IMR-90 (cell line): Measurements from ENCODE around the gene ARHGEF6. TPM values are rescaled to one million over a fixed set of nuclear protein-coding genes. Genes with fewer than 3 reads are reported as not detected.

Experiments used
- ATAC-seq: fragments of 200-7000 bp; cut with Tn5 transposase; 2 replicates; pipeline ENCODE4 v1.9.1; 2020; ENCODE audit warnings: low read depth, mild to moderate bottlenecking, moderate library complexity
- BruUV-seq: library from RNA; stranded (reverse); fragments of 400-500 nt; replicated peaks from 2 replicates; lab custom pipeline; 2021; lab: Mats Ljungman, UMichigan
- CTCF ChIA-PET: fragments of 300-600 bp; formaldehyde crosslinking; extraction: SDS; loops from one replicate; lab custom pipeline; 2021; ENCODE audit warnings: antibody characterized with exemption; lab: Yijun Ruan, JAX
- POLR2A ChIA-PET: fragments of 300-600 bp; sonication (Branson Sonifier 250); formaldehyde crosslinking; loops from one replicate; lab custom pipeline; 2022; ENCODE audit warnings: antibody characterized with exemption; ENCODE audit not compliant: unreplicated experiment; lab: Charles Lee
- DNase-seq: peaks from one replicate; pipeline ENCODE4 v3.0.0; 2013
- H2AFZ ChIP-seq: replicated peaks from 2 replicates; pipeline ENCODE3; 2013; ENCODE audit warnings: low read length, mild to moderate bottlenecking; ENCODE audit not compliant: poor library complexity
- H2AK5ac ChIP-seq: 2 replicates; pipeline ENCODE4 v1.6.1; 2013; ENCODE audit warnings: low read depth, low read length, inconsistent platforms
- H2AK9ac ChIP-seq: replicated peaks from 2 replicates; pipeline ENCODE3; 2013; ENCODE audit warnings: mild to moderate bottlenecking, low read depth, low read length, moderate library complexity; ENCODE audit not compliant: poor library complexity
- H2BK120ac ChIP-seq: 2 replicates; pipeline ENCODE4 v1.6.1; 2013; ENCODE audit warnings: low read depth, low read length, inconsistent platforms
- H2BK15ac ChIP-seq: 3 replicates; pipeline ENCODE4 v1.6.1; 2013; ENCODE audit warnings: low read depth, low read length, inconsistent platforms
- H2BK20ac ChIP-seq: 2 replicates; pipeline ENCODE4 v1.6.1; 2013; ENCODE audit warnings: low read depth, mild to moderate bottlenecking, inconsistent platforms, low read length, moderate library complexity
- H2BK5ac ChIP-seq: 2 replicates; pipeline ENCODE4 v1.6.1; 2013; ENCODE audit warnings: mild to moderate bottlenecking, low read depth, low read length, inconsistent platforms; ENCODE audit not compliant: poor library complexity, severe bottlenecking
- H3K14ac ChIP-seq: replicated peaks from 2 replicates; pipeline ENCODE4 v1.6.1; 2013; ENCODE audit warnings: low read depth, low read length, inconsistent platforms
- H3K18ac ChIP-seq: 2 replicates; pipeline ENCODE4 v1.6.1; 2013; ENCODE audit warnings: low read depth, low read length, control low read depth
- H3K23ac ChIP-seq: 2 replicates; pipeline ENCODE4 v1.6.1; 2013; ENCODE audit warnings: low read depth, low read length, inconsistent platforms
- H3K27ac ChIP-seq: 2 replicates; pipeline ENCODE4 v1.5.1; 2013; ENCODE audit warnings: mild to moderate bottlenecking, control low read depth, low read length; ENCODE audit not compliant: insufficient read depth
- H3K27me3 ChIP-seq: 2 replicates; pipeline ENCODE4 v1.6.1; 2013; ENCODE audit warnings: low read length; ENCODE audit not compliant: control insufficient read depth, insufficient read depth
- H3K36me3 ChIP-seq: 2 replicates; pipeline ENCODE4 v1.6.1; 2013; ENCODE audit warnings: low read length, mixed read lengths; ENCODE audit not compliant: control insufficient read depth, insufficient read depth
- H3K4ac ChIP-seq: 2 replicates; pipeline ENCODE4 v1.6.1; 2013; ENCODE audit warnings: low read depth, low read length, inconsistent platforms
- H3K4me1 ChIP-seq: 2 replicates; pipeline ENCODE4 v1.6.1; 2013; ENCODE audit warnings: low read length, mixed read lengths; ENCODE audit not compliant: control insufficient read depth, insufficient read depth
- H3K4me2 ChIP-seq: 2 replicates; pipeline ENCODE4 v1.6.1; 2013; ENCODE audit warnings: low read depth, mild to moderate bottlenecking, control low read depth, low read length, moderate library complexity
- H3K4me3 ChIP-seq: 2 replicates; pipeline ENCODE4 v1.5.1; 2013; ENCODE audit warnings: low read depth, mild to moderate bottlenecking, control low read depth, low read length, moderate library complexity; ENCODE audit not compliant: insufficient read depth
- H3K56ac ChIP-seq: 2 replicates; pipeline ENCODE4 v1.6.1; 2013; ENCODE audit warnings: low read length, inconsistent platforms; ENCODE audit not compliant: insufficient read depth; ENCODE audit errors: extremely low read depth
- H3K79me1 ChIP-seq, 2 experiments: 2 replicates each; pipeline ENCODE4 v1.6.1; 2013; ENCODE audit warnings: low read length in 2 of 2, inconsistent platforms in 1 of 2, low read depth in 1 of 2
- H3K9ac ChIP-seq: 2 replicates; pipeline ENCODE4 v1.6.1; 2013; ENCODE audit warnings: low read depth, low read length, control low read depth
- H3K9me1 ChIP-seq: 2 replicates; pipeline ENCODE4 v1.6.1; 2013; ENCODE audit warnings: low read length, inconsistent platforms; ENCODE audit not compliant: insufficient read depth
- H3K9me3 ChIP-seq: 2 replicates; pipeline ENCODE4 v1.6.1; 2013; ENCODE audit warnings: low read length; ENCODE audit not compliant: control insufficient read depth, insufficient read depth
- H4K20me1 ChIP-seq: 2 replicates; pipeline ENCODE4 v1.6.1; 2013; ENCODE audit warnings: low read length, inconsistent platforms; ENCODE audit not compliant: insufficient read depth
- H4K5ac ChIP-seq: 2 replicates; pipeline ENCODE4 v1.6.1; 2013; ENCODE audit warnings: mild to moderate bottlenecking, low read depth, low read length, control low read depth
- H4K8ac ChIP-seq, 2 experiments: 2 replicates each; pipeline ENCODE4 v1.6.1; 2013; ENCODE audit warnings: low read depth in 2 of 2, low read length in 2 of 2, control low read depth in 1 of 2, inconsistent platforms in 1 of 2
- H4K91ac ChIP-seq: 2 replicates; pipeline ENCODE4 v1.6.1; 2013; ENCODE audit warnings: low read depth, low read length, inconsistent platforms; ENCODE audit not compliant: insufficient read depth
- BHLHE40 ChIP-seq: fragments of 150-350 bp; IDR thresholded peaks from 2 replicates; pipeline ENCODE4 v1.6.1; 2016; ENCODE audit warnings: mild to moderate bottlenecking, low read depth, low read length
- FOS ChIP-seq: fragments of 150-350 bp; IDR thresholded peaks from 2 replicates; pipeline ENCODE4 v1.6.1; 2016; ENCODE audit warnings: low read depth, low read length
- MAFK ChIP-seq: IDR thresholded peaks from 2 replicates; pipeline ENCODE4 v1.6.1; 2012; ENCODE audit warnings: low read depth, low read length, improper control_type of control experiment
- MAZ ChIP-seq: IDR thresholded peaks from 2 replicates; pipeline ENCODE4 v1.6.1; 2012; ENCODE audit warnings: low read depth, mild to moderate bottlenecking, low read length, improper control_type of control experiment, moderate library complexity, borderline replicate concordance
- MXI1 ChIP-seq: IDR thresholded peaks from 2 replicates; pipeline ENCODE4 v1.6.1; 2012; ENCODE audit warnings: low read depth, mild to moderate bottlenecking, low read length, moderate library complexity, borderline replicate concordance
- NFE2L2 ChIP-seq: fragments of 150-350 bp; IDR thresholded peaks from 2 replicates; pipeline ENCODE4 v1.6.1; 2016; ENCODE audit warnings: low read depth, mild to moderate bottlenecking, low read length
- POLR2A ChIP-seq: IDR thresholded peaks from 2 replicates; pipeline ENCODE4 v1.6.1; 2012; ENCODE audit warnings: mild to moderate bottlenecking, low read depth, low read length
- RAD21 ChIP-seq: IDR thresholded peaks from 2 replicates; pipeline ENCODE4 v1.6.1; 2012; ENCODE audit warnings: low read length, improper control_type of control experiment
- RCOR1 ChIP-seq: IDR thresholded peaks from 2 replicates; pipeline ENCODE4 v1.6.1; 2012; ENCODE audit warnings: mild to moderate bottlenecking, low read length, improper control_type of control experiment; ENCODE audit not compliant: insufficient replicate concordance
- RFX5 ChIP-seq: IDR thresholded peaks from 2 replicates; pipeline ENCODE4 v1.8.0; 2012; ENCODE audit warnings: low read depth, mild to moderate bottlenecking, low read length, moderate library complexity
- SMC3 ChIP-seq: fragments of 150-350 bp; IDR thresholded peaks from 2 replicates; pipeline ENCODE4 v1.6.1; 2016; ENCODE audit warnings: low read depth, mild to moderate bottlenecking, antibody characterized with exemption, low read length, moderate library complexity
- WGBS, 2 experiments: methylation state at CpG; one replicate each; pipeline versions ENCODE4 v1.1.5 to v1.1.7; 2013; ENCODE audit warnings: missing lambda C conversion rate in 2 of 2; ENCODE audit not compliant: insufficient read length in 1 of 2; ENCODE audit errors: extremely low coverage in 2 of 2; 5-methylcytosine and 5-hydroxymethylcytosine counted together
- dilution Hi-C: fragments of 300-500 bp; cut with HindIII; formaldehyde crosslinking; loops from one replicate; pipeline ENCODE4 v1.14.3; 2018; ENCODE audit warnings: low sequenced_read_pairs; ENCODE audit not compliant: unreplicated experiment
- in situ Hi-C: fragments of 300-500 bp; cut with MboI; formaldehyde crosslinking; loops from 3 replicates; pipeline ENCODE4 v1.14.3; 2019; ENCODE audit warnings: low sequenced_read_pairs, inconsistent platforms, mixed read lengths
- intact Hi-C: fragments of 100-400 bp; cut with micrococcal nuclease; formaldehyde crosslinking; loops from 2 replicates; pipeline ENCODE4 v1.10.0; 2022
- polyA plus RNA-seq, 3 experiments: library from polyadenylated mRNA; depleted of rRNA; stranded (reverse); fragments of >200 nt; gene quantifications; 2 replicates each; pipeline ENCODE4 v1.2.3, GENCODE V29; 2012; ENCODE audit warnings: low replicate concordance in 1 of 3
- total RNA-seq: library from RNA; depleted of rRNA; stranded (reverse); fragments of >200 nt; gene quantifications from 2 replicates; pipeline ENCODE4 v1.2.3, GENCODE V29; 2012
- TF ChIP-seq, protein P1 (sequence below): fragments of 150-350 bp; IDR thresholded peaks from 2 replicates; pipeline ENCODE4 v1.6.1; 2016; ENCODE audit warnings: low read depth, mild to moderate bottlenecking, low read length, moderate library complexity, borderline replicate concordance
- TF ChIP-seq, protein P2 (sequence below): conservative IDR thresholded peaks from 2 replicates; pipeline ENCODE4 v1.5.1; 2012; ENCODE audit warnings: mild to moderate bottlenecking, low read depth, low read length, improper control_type of control experiment
- TF ChIP-seq, protein P3 (sequence below): fragments of 150-350 bp; IDR thresholded peaks from 2 replicates; pipeline ENCODE4 v1.6.1; 2017; ENCODE audit warnings: mild to moderate bottlenecking, antibody characterized with exemption, low read length, low read depth

The ARHGEF6 gene
- total and polyA plus RNA-seq, 2 of the 4 experiments (the other 2 are of a cell fraction) = 2.1 to 2.7 TPM

DNA sequence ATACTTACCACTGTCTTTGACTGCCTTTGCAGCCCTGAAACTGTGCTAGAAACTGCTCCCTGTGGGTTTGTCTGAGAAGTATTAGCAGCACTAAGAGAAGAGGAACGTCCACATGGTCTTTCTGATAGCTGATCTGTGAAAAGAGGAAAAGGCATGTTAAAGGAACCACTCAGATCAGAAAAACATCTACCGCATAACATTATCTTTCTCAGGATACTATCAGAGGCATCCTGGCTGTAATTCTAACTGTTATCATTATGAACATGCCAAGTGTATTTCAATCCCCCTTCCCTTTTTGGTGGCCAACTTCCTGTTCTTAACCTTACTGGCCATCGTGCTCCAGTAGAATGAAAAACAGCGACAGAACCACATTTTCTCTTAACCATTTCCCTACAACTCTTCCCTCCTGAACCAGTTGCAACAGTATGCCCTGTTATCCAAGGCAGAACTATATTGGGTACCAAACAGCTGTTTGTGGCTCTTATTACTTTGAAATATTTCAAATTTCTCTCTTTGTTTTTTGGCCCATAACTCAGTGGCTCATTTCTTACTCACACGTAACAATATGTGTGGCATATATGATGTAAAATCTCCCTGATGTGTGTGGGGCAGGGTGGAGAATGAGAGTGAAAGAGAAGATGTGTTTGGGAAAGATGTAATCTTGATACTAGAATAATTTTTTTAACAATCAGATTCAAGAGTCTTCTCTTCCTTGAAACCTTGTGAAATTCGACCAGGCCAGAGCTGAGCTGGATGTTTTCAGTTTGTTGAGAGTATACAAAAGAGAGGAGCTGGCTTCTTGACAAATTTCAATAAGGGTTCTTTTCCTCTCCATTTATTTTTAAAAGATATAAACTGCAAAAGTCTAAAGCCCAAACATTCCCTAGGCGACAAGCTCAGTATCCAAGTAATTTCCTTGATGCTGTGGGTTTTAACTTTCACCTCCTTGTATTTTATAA lies 35.2 kb downstream of the ARHGEF6 start:
- Histone ChIP-seq H2AK9ac (no peak overlapping the region), H3K14ac (no peak overlapping the region), H3K9me3 (no peaks in the 10 kb centered on the region), H3K27ac (no peak overlapping the region), H3K27me3 (no peaks in the 10 kb centered on the region), H3K23ac (no peak overlapping the region), H3K56ac (no peak overlapping the region), H3K9ac (no peak overlapping the region), H3K18ac (peak overlapping the region; percentile 36; the same call in 1 of the 2 replicates), H3K4ac (no peak overlapping the region), H3K4me3 (no peak overlapping the region), H4K20me1 (no peaks in the 10 kb centered on the region), H3K36me3 (no peaks in the 10 kb centered on the region), H3K79me1 (no peaks in the 10 kb centered on the region), H2BK5ac (no peak overlapping the region), H2AFZ (no peak overlapping the region), H4K91ac (no peak overlapping the region), H4K8ac (no peak overlapping the region), H3K9me1 (no peaks in the 10 kb centered on the region), H2AK5ac (no peak overlapping the region), H4K5ac (no peak overlapping the region), H2BK15ac (no peak overlapping the region), H2BK120ac (no peak overlapping the region), H3K4me1 (no peaks in the 10 kb centered on the region; the same call in 1 of the 2 replicates), H2BK20ac (no peak overlapping the region), H3K4me2 (peak overlapping the region; percentile 70; the same call in 1 of the 2 replicates)
- DNase-seq (no peak), ATAC-seq (peak; percentile 54)
- in situ Hi-C loops (no loop called here), dilution Hi-C loops (no loop called here), intact Hi-C loops (no loop called here)
- ChIA-PET CTCF (no interaction called here), POLR2A (no interaction called here)
- 80% methylated on average over 1 of the region's 7 CpGs; no CpG with 5 or more reads in 1 of the 2 experiments for WGBS, 2 experiments
- TF ChIP-seq RCOR1 (no peak), MAZ (no peak), MXI1 (no peak), POLR2A (no peak), MAFK (no peak), RFX5 (no peak), NFE2L2 (no peak), FOS (no peak), SMC3 (no peak), BHLHE40 (no peak), RAD21 (no peak)
- TF ChIP-seq, protein P1, sequence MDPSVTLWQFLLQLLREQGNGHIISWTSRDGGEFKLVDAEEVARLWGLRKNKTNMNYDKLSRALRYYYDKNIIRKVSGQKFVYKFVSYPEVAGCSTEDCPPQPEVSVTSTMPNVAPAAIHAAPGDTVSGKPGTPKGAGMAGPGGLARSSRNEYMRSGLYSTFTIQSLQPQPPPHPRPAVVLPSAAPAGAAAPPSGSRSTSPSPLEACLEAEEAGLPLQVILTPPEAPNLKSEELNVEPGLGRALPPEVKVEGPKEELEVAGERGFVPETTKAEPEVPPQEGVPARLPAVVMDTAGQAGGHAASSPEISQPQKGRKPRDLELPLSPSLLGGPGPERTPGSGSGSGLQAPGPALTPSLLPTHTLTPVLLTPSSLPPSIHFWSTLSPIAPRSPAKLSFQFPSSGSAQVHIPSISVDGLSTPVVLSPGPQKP = no peak
- TF ChIP-seq, protein P2, sequence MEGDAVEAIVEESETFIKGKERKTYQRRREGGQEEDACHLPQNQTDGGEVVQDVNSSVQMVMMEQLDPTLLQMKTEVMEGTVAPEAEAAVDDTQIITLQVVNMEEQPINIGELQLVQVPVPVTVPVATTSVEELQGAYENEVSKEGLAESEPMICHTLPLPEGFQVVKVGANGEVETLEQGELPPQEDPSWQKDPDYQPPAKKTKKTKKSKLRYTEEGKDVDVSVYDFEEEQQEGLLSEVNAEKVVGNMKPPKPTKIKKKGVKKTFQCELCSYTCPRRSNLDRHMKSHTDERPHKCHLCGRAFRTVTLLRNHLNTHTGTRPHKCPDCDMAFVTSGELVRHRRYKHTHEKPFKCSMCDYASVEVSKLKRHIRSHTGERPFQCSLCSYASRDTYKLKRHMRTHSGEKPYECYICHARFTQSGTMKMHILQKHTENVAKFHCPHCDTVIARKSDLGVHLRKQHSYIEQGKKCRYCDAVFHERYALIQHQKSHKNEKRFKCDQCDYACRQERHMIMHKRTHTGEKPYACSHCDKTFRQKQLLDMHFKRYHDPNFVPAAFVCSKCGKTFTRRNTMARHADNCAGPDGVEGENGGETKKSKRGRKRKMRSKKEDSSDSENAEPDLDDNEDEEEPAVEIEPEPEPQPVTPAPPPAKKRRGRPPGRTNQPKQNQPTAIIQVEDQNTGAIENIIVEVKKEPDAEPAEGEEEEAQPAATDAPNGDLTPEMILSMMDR = no peak
- TF ChIP-seq, protein P3, sequence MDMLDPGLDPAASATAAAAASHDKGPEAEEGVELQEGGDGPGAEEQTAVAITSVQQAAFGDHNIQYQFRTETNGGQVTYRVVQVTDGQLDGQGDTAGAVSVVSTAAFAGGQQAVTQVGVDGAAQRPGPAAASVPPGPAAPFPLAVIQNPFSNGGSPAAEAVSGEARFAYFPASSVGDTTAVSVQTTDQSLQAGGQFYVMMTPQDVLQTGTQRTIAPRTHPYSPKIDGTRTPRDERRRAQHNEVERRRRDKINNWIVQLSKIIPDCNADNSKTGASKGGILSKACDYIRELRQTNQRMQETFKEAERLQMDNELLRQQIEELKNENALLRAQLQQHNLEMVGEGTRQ = no peak
- BruUV-seq = no TSS peak
